ENCODE results near the gene ZNF385B.
"Not testable (repeated sequence)": the region's sequence is repeated elsewhere in the genome, so short reads cannot be mapped to it uniquely, and the experiment has no call there.

ZNF385B gene

DNA sequence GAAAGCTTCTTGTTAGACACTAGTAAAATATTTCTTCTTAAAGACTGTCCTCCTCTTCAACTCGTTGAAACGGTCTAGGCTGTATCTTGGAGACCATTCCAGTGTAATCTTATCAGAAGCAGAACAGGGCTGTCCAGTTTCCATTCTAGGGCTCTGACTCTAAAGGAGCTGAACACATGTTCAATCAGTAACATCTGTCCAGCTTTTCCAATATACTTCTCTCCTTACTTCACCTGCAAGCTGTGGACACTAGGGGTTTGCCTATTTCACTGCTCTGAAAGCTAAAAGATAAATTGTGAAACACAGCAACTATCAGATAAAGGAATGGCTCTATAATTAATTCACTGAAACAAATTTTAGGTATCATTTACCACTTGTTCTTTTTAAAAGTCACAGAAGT lies 73.8 kb downstream of the ZNF385B start:
- TF ChIP-seq, protein P1, sequence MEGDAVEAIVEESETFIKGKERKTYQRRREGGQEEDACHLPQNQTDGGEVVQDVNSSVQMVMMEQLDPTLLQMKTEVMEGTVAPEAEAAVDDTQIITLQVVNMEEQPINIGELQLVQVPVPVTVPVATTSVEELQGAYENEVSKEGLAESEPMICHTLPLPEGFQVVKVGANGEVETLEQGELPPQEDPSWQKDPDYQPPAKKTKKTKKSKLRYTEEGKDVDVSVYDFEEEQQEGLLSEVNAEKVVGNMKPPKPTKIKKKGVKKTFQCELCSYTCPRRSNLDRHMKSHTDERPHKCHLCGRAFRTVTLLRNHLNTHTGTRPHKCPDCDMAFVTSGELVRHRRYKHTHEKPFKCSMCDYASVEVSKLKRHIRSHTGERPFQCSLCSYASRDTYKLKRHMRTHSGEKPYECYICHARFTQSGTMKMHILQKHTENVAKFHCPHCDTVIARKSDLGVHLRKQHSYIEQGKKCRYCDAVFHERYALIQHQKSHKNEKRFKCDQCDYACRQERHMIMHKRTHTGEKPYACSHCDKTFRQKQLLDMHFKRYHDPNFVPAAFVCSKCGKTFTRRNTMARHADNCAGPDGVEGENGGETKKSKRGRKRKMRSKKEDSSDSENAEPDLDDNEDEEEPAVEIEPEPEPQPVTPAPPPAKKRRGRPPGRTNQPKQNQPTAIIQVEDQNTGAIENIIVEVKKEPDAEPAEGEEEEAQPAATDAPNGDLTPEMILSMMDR (conservative IDR thresholded peaks at IDR 0.05; ENCODE audit: control insufficient read depth, insufficient read depth, low read depth, low read length): no peak
- DNase-seq (ENCODE audit: low read depth): no peak
- H3K4me3 ChIP-seq (ENCODE audit: control insufficient read depth, low read depth, low read length): no peak overlapping the region

DNA sequence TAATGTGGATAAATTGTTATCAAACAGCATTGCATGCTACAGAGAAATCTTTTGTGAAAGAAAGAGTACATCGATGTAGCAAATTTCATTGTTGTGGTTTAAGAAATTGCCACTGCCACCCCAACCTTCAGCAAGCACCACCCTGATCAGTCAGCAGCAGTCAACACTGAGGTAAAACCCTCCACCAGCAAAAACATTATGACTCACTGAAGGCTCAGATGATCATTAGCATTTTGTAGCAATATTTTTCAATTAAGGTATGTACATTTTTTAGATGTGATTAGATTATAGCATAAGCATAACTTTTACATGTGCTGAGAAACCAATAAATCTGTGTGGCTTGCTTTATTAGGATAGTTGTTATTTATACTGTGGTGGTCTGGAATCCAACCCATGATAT lies 75.5 kb downstream of the ZNF385B start:
- no peak for DNase-seq (ENCODE audit: low read depth)
- TF ChIP-seq, protein P1 (conservative IDR thresholded peaks at IDR 0.05; ENCODE audit: control insufficient read depth, insufficient read depth, low read depth, low read length): no peak
- no peak overlapping the region for H3K4me3 ChIP-seq (ENCODE audit: control insufficient read depth, low read depth, low read length)

DNA sequence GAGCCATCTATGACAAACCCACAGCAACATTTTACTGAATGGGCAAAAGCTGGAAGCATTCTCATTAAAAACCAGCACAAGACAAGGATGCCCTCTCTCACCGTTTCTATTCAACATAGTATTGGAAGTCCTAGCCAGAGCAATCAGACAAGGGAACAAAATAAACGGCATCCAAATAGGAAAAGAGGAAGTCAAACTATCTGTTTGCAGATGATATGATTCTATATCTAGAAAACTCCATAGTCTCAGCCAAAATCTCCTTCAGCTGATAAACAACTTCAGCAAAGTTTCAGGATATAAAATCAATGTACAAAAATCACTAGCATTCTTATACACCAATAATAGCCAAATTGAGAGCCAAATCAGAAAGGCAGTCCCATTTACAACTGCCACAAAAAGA lies 79.1 kb downstream of the ZNF385B start:
- not testable (repeated sequence) for DNase-seq (ENCODE audit: low read depth); H3K4me3 ChIP-seq (ENCODE audit: control insufficient read depth, low read depth, low read length)

DNA sequence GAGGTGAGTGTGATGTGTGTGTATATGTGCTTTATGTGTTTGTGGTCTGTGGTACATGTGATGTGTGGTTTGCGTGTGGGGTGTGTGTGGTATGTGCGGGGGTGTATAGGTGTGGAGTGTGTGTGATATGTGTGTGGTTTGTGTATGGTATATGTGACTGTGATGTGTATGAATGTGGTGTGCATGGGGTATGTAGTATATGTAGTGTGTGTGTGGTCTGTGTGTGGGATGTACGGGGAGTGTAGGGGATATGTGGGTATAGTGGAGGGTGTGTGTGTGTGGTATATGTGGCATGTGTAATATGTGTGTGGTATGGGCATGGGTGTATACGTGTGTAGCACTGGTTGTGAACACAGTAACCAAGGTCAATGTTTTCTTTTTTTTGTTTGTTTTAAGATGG lies 87.4 kb downstream of the ZNF385B start:
- no peak overlapping the region for H3K4me3 ChIP-seq (ENCODE audit: control insufficient read depth, low read depth, low read length)
- TF ChIP-seq, protein P1 (conservative IDR thresholded peaks at IDR 0.05; ENCODE audit: control insufficient read depth, insufficient read depth, low read depth, low read length): no peak
- DNase-seq (ENCODE audit: low read depth): no peak

DNA sequence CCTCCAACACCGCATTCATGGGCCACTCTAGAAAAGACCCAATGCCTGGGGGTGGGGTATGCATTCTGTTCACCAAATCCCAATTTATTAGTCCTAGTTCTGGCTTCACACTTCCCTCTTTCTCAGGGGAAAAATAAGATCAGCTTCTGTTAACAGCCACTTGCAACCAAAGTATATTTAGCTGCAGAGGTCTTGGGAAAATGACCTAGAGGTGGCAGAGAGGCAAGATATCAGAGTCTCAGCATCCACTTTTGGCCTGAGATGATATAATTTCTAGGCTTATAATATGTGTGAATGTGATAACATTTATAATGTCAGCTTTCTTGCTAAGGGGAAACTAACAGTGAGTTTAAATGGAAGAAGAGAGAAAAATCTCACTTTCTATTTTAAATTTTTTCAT lies 89.1 kb downstream of the ZNF385B start:
- TF ChIP-seq, protein P1 (conservative IDR thresholded peaks at IDR 0.05; ENCODE audit: control insufficient read depth, insufficient read depth, low read depth, low read length): no peak
- no peak overlapping the region for H3K4me3 ChIP-seq (ENCODE audit: control insufficient read depth, low read depth, low read length)
- no peak for DNase-seq (ENCODE audit: low read depth)

DNA sequence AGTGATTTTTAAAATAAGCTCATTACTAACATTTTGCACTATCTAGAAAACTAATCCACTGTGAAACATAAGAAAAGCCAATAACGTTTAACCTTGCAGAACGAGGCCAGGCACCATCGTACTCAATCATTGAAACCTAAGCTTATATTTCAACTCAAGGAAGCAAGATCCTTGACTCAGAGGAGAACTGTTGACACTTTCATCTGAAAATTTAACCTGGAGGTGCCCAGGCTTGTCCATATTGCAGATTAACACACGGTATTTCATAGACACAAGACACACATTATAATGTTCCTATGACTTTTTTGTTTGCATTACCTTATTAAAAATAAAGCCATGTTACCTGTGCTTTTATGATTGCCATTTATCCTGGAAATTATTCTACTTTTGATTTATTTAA lies 89.6 kb downstream of the ZNF385B start:
- TF ChIP-seq, protein P1 (conservative IDR thresholded peaks at IDR 0.05; ENCODE audit: control insufficient read depth, insufficient read depth, low read depth, low read length): no peak
- no peak overlapping the region for H3K4me3 ChIP-seq (ENCODE audit: control insufficient read depth, low read depth, low read length)
- no peak for DNase-seq (ENCODE audit: low read depth)

DNA sequence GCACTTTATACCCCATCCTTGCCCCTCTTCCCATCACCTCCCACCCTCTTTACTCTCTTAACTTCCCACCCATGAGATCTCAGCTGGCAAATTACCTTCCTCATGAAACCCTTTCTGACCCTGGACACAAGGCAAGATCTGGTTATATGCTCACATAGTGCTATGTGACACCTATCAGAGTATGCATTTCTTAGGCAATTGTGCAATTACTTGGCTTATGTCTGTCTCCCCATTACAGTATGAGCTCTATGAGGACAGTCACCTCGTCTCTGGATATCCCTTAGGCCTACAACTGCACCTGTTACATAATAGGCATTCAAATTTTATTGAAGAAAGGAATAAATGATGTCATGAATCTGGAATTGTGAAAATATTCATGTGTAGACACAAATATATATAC lies 91.4 kb downstream of the ZNF385B start:
- no peak overlapping the region for H3K4me3 ChIP-seq (ENCODE audit: control insufficient read depth, low read depth, low read length)
- no peak for DNase-seq (ENCODE audit: low read depth)
- TF ChIP-seq, protein P1 (conservative IDR thresholded peaks at IDR 0.05; ENCODE audit: control insufficient read depth, insufficient read depth, low read depth, low read length): no peak
